SK-N-SH treated with all-trans-retinoic acid at 6 μM for 48 hours (cell line): ENCODE results near the gene NLRP7.
"Not testable (repeated sequence)": the region's sequence is repeated elsewhere in the genome, so short reads cannot be mapped to it uniquely, and the experiment has no call there.

ENCODE experiments used
- ATAC-seq: fragments of 200-7000 bp; cut with Tn5 transposase; 3 replicates; pipeline ENCODE4 v1.9.1; 2020; ENCODE audit warnings: mild to moderate bottlenecking, moderate library complexity
- ARNTL ChIP-seq: fragments of 450-650 bp; formaldehyde crosslinking; IDR thresholded peaks from 2 replicates; pipeline ENCODE4 v1.5.0; 2020; ENCODE audit warnings: low read depth, mild to moderate bottlenecking, moderate library complexity, borderline replicate concordance
- BACH2 ChIP-seq: fragments of 250-450 bp; sonication (Bioruptor Pico); IDR thresholded peaks from 2 replicates; pipeline ENCODE4 v1.9.0; 2021; ENCODE audit warnings: mild to moderate bottlenecking, borderline replicate concordance
- CREB5 ChIP-seq: fragments of 250-450 bp; sonication (Bioruptor Pico); IDR thresholded peaks from 2 replicates; pipeline ENCODE4 v1.5.1; 2020; ENCODE audit warnings: low read depth, mild to moderate bottlenecking, moderate library complexity
- CSDC2 ChIP-seq: fragments of 250-450 bp; sonication (Bioruptor Pico); IDR thresholded peaks from 2 replicates; pipeline ENCODE4 v1.5.0; 2020; ENCODE audit warnings: mild to moderate bottlenecking, moderate library complexity
- CSRNP3 ChIP-seq: fragments of 250-450 bp; sonication (Bioruptor Pico); IDR thresholded peaks from 2 replicates; pipeline ENCODE4 v1.5.1; 2021; ENCODE audit warnings: mild to moderate bottlenecking, moderate library complexity
- ESRRG ChIP-seq: fragments of 250-450 bp; sonication (Bioruptor Pico); IDR thresholded peaks from 2 replicates; pipeline ENCODE4 v1.6.1; 2021; ENCODE audit warnings: mild to moderate bottlenecking
- GLIS3 ChIP-seq: fragments of 250-450 bp; sonication (Bioruptor Pico); IDR thresholded peaks from 2 replicates; pipeline ENCODE4 v1.5.0; 2020; ENCODE audit warnings: mild to moderate bottlenecking, moderate library complexity
- ISL1 ChIP-seq: fragments of 250-450 bp; sonication (Bioruptor Pico); IDR thresholded peaks from 2 replicates; pipeline ENCODE4 v2.1.2; 2022; ENCODE audit warnings: mild to moderate bottlenecking, moderate library complexity
- OSR1 ChIP-seq: fragments of 250-450 bp; sonication (Bioruptor Pico); IDR thresholded peaks from 2 replicates; pipeline ENCODE4 v1.8.0; 2022; ENCODE audit warnings: moderate library complexity, mild to moderate bottlenecking, inconsistent platforms
- PATZ1 ChIP-seq: fragments of 250-450 bp; sonication (Bioruptor Pico); IDR thresholded peaks from 2 replicates; pipeline ENCODE4 v1.8.0; 2020; ENCODE audit warnings: mild to moderate bottlenecking, moderate library complexity, borderline replicate concordance
- POU6F1 ChIP-seq: fragments of 250-450 bp; sonication (Bioruptor Pico); IDR thresholded peaks from 2 replicates; pipeline ENCODE4 v1.8.0; 2021; ENCODE audit warnings: low read depth, mild to moderate bottlenecking, moderate library complexity, borderline replicate concordance
- PPARA ChIP-seq: fragments of 250-450 bp; sonication (Bioruptor Pico); IDR thresholded peaks from 2 replicates; pipeline ENCODE4 v1.5.0; 2020; ENCODE audit warnings: mild to moderate bottlenecking, borderline replicate concordance
- RARB ChIP-seq: fragments of 250-450 bp; sonication (Bioruptor Pico); IDR thresholded peaks from 2 replicates; pipeline ENCODE4 v1.8.0; 2021; ENCODE audit warnings: mild to moderate bottlenecking, moderate library complexity
- SNAI2 ChIP-seq: fragments of 250-450 bp; sonication (Bioruptor Pico); IDR thresholded peaks from 2 replicates; pipeline ENCODE4 v1.5.0; 2020; ENCODE audit warnings: mild to moderate bottlenecking, moderate library complexity
- TCF4 ChIP-seq: fragments of 250-450 bp; sonication (Bioruptor Pico); IDR thresholded peaks from 2 replicates; pipeline ENCODE4 v1.8.0; 2021; ENCODE audit warnings: mild to moderate bottlenecking, moderate library complexity, borderline replicate concordance
- TOX ChIP-seq: fragments of 250-450 bp; sonication (Bioruptor Pico); IDR thresholded peaks from 2 replicates; pipeline ENCODE4 v1.8.0; 2021; ENCODE audit warnings: mild to moderate bottlenecking, moderate library complexity, borderline replicate concordance
- TSHZ2 ChIP-seq: fragments of 250-450 bp; sonication (Bioruptor Pico); IDR thresholded peaks from 2 replicates; pipeline ENCODE4 v1.5.0; 2020; ENCODE audit warnings: mild to moderate bottlenecking, moderate library complexity
- ZC3H10 ChIP-seq: fragments of 250-450 bp; sonication (Bioruptor Pico); IDR thresholded peaks from 2 replicates; pipeline ENCODE4 v1.5.1; 2021; ENCODE audit warnings: mild to moderate bottlenecking, moderate library complexity
- ZFP3 ChIP-seq: fragments of 250-450 bp; sonication (Bioruptor Pico); IDR thresholded peaks from 2 replicates; pipeline ENCODE4 v1.5.0; 2020; ENCODE audit warnings: mild to moderate bottlenecking, moderate library complexity
- ZFP30 ChIP-seq: fragments of 450-650 bp; formaldehyde crosslinking; IDR thresholded peaks from 2 replicates; pipeline ENCODE4 v1.5.0; 2022; ENCODE audit warnings: mild to moderate bottlenecking, moderate library complexity
- ZNF565 ChIP-seq: fragments of 450-650 bp; formaldehyde crosslinking; conservative IDR thresholded peaks from 2 replicates; pipeline ENCODE4 v1.5.0; 2020; ENCODE audit warnings: low read depth, mild to moderate bottlenecking, moderate library complexity
- ZNF8 ChIP-seq: fragments of 450-650 bp; formaldehyde crosslinking; IDR thresholded peaks from 2 replicates; pipeline ENCODE4 v1.5.0; 2020; ENCODE audit warnings: mild to moderate bottlenecking, moderate library complexity

Gene NLRP7

GRCh38 chr19:54918499-54918898 is 28.8 kb downstream of the NLRP7 start:
- ATAC-seq: no peak
- TF ChIP-seq TSHZ2 (CRISPR knock-in tag) (no peak), ISL1 (CRISPR knock-in tag) (no peak)
- TF ChIP-seq, all 23 proteins: peak for 0

GRCh38 chr19:54916822-54917221 is 30.5 kb downstream of the NLRP7 start:
- no peak for ATAC-seq
- TF ChIP-seq ZFP30 (CRISPR knock-in tag): no peak
- TF ChIP-seq ESRRG (CRISPR knock-in tag): no peak
- TF ChIP-seq CREB5: no peak

- ATAC-seq: not testable (repeated sequence)
Observed at GRCh38 chr19:54907899-54908298, 39.4 kb downstream of the NLRP7 start.

- no peak for TF ChIP-seq ISL1 (CRISPR knock-in tag)
- no peak for TF ChIP-seq OSR1
- no peak for TF ChIP-seq BACH2 (CRISPR knock-in tag)
- no peak for TF ChIP-seq ARNTL (CRISPR knock-in tag)
- no peak for TF ChIP-seq TOX (CRISPR knock-in tag)
- TF ChIP-seq POU6F1 (CRISPR knock-in tag): no peak
- TF ChIP-seq CSDC2 (CRISPR knock-in tag): no peak
- no peak for TF ChIP-seq ZC3H10 (CRISPR knock-in tag)
- TF ChIP-seq TCF4 (CRISPR knock-in tag): no peak
- no peak for ATAC-seq
Observed at GRCh38 chr19:54906819-54907218, 40.5 kb downstream of the NLRP7 start.

- peak; percentile 36 for ATAC-seq
- no peak for TF ChIP-seq ZNF8 (CRISPR knock-in tag)
- no peak for TF ChIP-seq GLIS3 (CRISPR knock-in tag)
- no peak for TF ChIP-seq ISL1 (CRISPR knock-in tag)
- no peak for TF ChIP-seq PATZ1
- TF ChIP-seq ZNF565 (CRISPR knock-in tag): no peak
- TF ChIP-seq BACH2 (CRISPR knock-in tag): no peak
- TF ChIP-seq SNAI2 (CRISPR knock-in tag): no peak
- TF ChIP-seq ZC3H10 (CRISPR knock-in tag): no peak
- TF ChIP-seq ARNTL (CRISPR knock-in tag): no peak
- no peak for TF ChIP-seq PPARA (CRISPR knock-in tag)
- no peak for TF ChIP-seq RARB (CRISPR knock-in tag)
- no peak for TF ChIP-seq ESRRG (CRISPR knock-in tag)
- no peak for TF ChIP-seq POU6F1 (CRISPR knock-in tag)
- TF ChIP-seq TCF4 (CRISPR knock-in tag): no peak
- no peak for TF ChIP-seq ZFP3 (CRISPR knock-in tag)
- no peak for TF ChIP-seq CSRNP3 (CRISPR knock-in tag)
Observed at GRCh38 chr19:54905803-54906511, 41.4 kb downstream of the NLRP7 start, which contains the start of gene NCR1. Gene NCR1, plus strand, starts transcription at chr19:54906148. Its CDS starts 40 bp downstream, at chr19:54906188.
